K562 (cell line): ENCODE results near the gene OPA1. TPM values are rescaled to one million over a fixed set of nuclear protein-coding genes. Genes with fewer than 3 reads are reported as not detected.

Experiments used
- ARID1B ChIP-seq: fragments of 450-650 bp; IDR thresholded peaks from 2 replicates; pipeline ENCODE4 v1.6.1; 2016; ENCODE audit warnings: antibody characterized with exemption, mild to moderate bottlenecking, inconsistent platforms
- CEBPB ChIP-seq: fragments of 450-650 bp; IDR thresholded peaks from 2 replicates; pipeline ENCODE4 v1.6.1; 2016; ENCODE audit warnings: missing genetic modification characterization, missing compliant biosample characterization
- CXXC5 ChIP-seq: fragments of 250-450 bp; sonication (Bioruptor Pico); IDR thresholded peaks from 2 replicates; pipeline ENCODE4 v1.8.0; 2022; ENCODE audit warnings: inconsistent platforms, mild to moderate bottlenecking, moderate library complexity
- ELF1 ChIP-seq: fragments of 200-800 bp; sonication (Bioruptor generic); IDR thresholded peaks from 2 replicates; pipeline ENCODE4 v1.6.1; 2016; ENCODE audit warnings: missing genetic modification characterization, missing compliant biosample characterization
- ESRRA ChIP-seq: fragments of 450-650 bp; IDR thresholded peaks from 2 replicates; pipeline ENCODE4 v1.6.1; 2014; ENCODE audit warnings: low read depth, mild to moderate bottlenecking, moderate library complexity, borderline replicate concordance
- FOXA3 ChIP-seq, 2 experiments: fragments of 450-650 bp in 1 of 2; sonication (generic) in 1 of 2; formaldehyde crosslinking; IDR thresholded peaks in 1 of 2; conservative IDR thresholded peaks in 1 of 2; 2 replicates each; pipeline versions ENCODE4 v1.4.0 to v1.8.0; 2020 to 2022; ENCODE audit warnings: mild to moderate bottlenecking in 2 of 2, missing genetic modification reagents in 1 of 2
- GATAD2A ChIP-seq: fragments of 450-650 bp; IDR thresholded peaks from 2 replicates; pipeline ENCODE4 v1.6.1; 2017
- L3MBTL2 ChIP-seq: fragments of 450-650 bp; IDR thresholded peaks from 2 replicates; pipeline ENCODE4 v1.6.1; 2016; ENCODE audit warnings: mild to moderate bottlenecking, moderate library complexity
- LEF1 ChIP-seq: fragments of 450-650 bp; IDR thresholded peaks from 2 replicates; pipeline ENCODE4 v1.6.1; 2016; ENCODE audit warnings: mild to moderate bottlenecking
- MAZ ChIP-seq, 2 experiments: fragments of 450-650 bp in 1 of 2; sonication (generic) in 1 of 2; formaldehyde crosslinking; IDR thresholded peaks in 1 of 2; conservative IDR thresholded peaks in 1 of 2; 2 replicates each; pipeline versions ENCODE4 v1.4.0 to v1.5.0; 2020; ENCODE audit warnings: mild to moderate bottlenecking in 1 of 2, missing genetic modification reagents in 1 of 2
- MCM5 ChIP-seq: fragments of 450-650 bp; IDR thresholded peaks from 2 replicates; pipeline ENCODE4 v1.6.1; 2016; ENCODE audit warnings: low read depth
- NCOA6 ChIP-seq: fragments of 450-650 bp; IDR thresholded peaks from 2 replicates; pipeline ENCODE4 v1.6.1; 2017; ENCODE audit warnings: mild to moderate bottlenecking
- NFE2 ChIP-seq: IDR thresholded peaks from 2 replicates; pipeline ENCODE4 v1.6.1; 2014; ENCODE audit warnings: antibody characterized with exemption, low read depth
- POU5F1 ChIP-seq: fragments of 150-350 bp; IDR thresholded peaks from 2 replicates; pipeline ENCODE4 v1.6.1; 2014; ENCODE audit warnings: borderline replicate concordance, low read length, low read depth, mild to moderate bottlenecking; ENCODE audit not compliant: partially characterized antibody
- PURB ChIP-seq: sonication (generic); formaldehyde crosslinking; IDR thresholded peaks from 2 replicates; pipeline ENCODE4 v1.9.0; 2021; ENCODE audit warnings: low read depth, mild to moderate bottlenecking, missing genetic modification reagents
- STAG1 ChIP-seq: sonication (generic); formaldehyde crosslinking; IDR thresholded peaks from 2 replicates; pipeline ENCODE4 v1.5.0; 2020; ENCODE audit warnings: missing genetic modification reagents, borderline replicate concordance
- TEAD1 ChIP-seq, 2 experiments: fragments of 450-650 bp in 1 of 2; sonication (generic) in 1 of 2; formaldehyde crosslinking; IDR thresholded peaks; 2 replicates each; pipeline versions ENCODE4 v1.4.0 to v1.8.0; 2020 to 2022; ENCODE audit warnings: mild to moderate bottlenecking in 2 of 2, missing genetic modification reagents in 1 of 2
- ZNF23 ChIP-seq: fragments of 250-450 bp; sonication (Bioruptor Pico); IDR thresholded peaks from 2 replicates; pipeline ENCODE4 v1.4.0; 2020; ENCODE audit warnings: mild to moderate bottlenecking
- ZNF766 ChIP-seq: fragments of 200-800 bp; sonication (Bioruptor generic); conservative IDR thresholded peaks from 2 replicates; pipeline ENCODE4 v1.6.1; 2016; ENCODE audit warnings: missing genetic modification characterization, missing compliant biosample characterization
- polyA plus RNA-seq, 8 experiments: library from polyadenylated mRNA; depleted of rRNA in 4 of 8; stranded (reverse) in 5 of 8; unstranded in 3 of 8; fragments of >200 nt; fragmentation: Nextera tagmentation in 2 of 8; fragmentation: Illumina TruSeq in 1 of 8; extraction: Ambion mirVana in 2 of 8; extraction: Trizol in 1 of 8; gene quantifications; 2 replicates each; pipeline versions ENCODE4 v1.2.1 to v1.2.3, GENCODE V29; 2011 to 2014; ENCODE audit warnings: inconsistent platforms in 1 of 8, missing spikeins in 1 of 8
- total RNA-seq, 7 experiments: library from RNA; depleted of rRNA in 6 of 7; stranded (reverse); fragments of >200 nt in 6 of 7; fragmentation: Illumina TruSeq in 2 of 7; extraction: Trizol in 2 of 7; gene quantifications; 2 replicates each; pipeline versions ENCODE4 v1.2.1 to v1.2.3, GENCODE V29; 2011 to 2021; ENCODE audit warnings: low replicate concordance in 1 of 7
- TF ChIP-seq, protein P1 (sequence below): fragments of 450-650 bp; formaldehyde crosslinking; IDR thresholded peaks from 2 replicates; pipeline ENCODE4 v1.4.0; 2022; ENCODE audit warnings: mild to moderate bottlenecking, moderate library complexity
- TF ChIP-seq, protein P2 (sequence below): fragments of 450-650 bp; formaldehyde crosslinking; IDR thresholded peaks from 2 replicates; pipeline ENCODE4 v1.4.0; 2020; ENCODE audit warnings: mild to moderate bottlenecking, moderate library complexity
- TF ChIP-seq, protein P3 (sequence below): fragments of 450-650 bp; IDR thresholded peaks from 2 replicates; pipeline ENCODE4 v1.6.1; 2018; ENCODE audit not compliant: partially characterized antibody

OPA1 gene
- total and polyA plus RNA-seq, 9 of the 15 experiments (the other 6 are each of a cell fraction or from before 2014, with no cell fraction given): 19.7 to 127 (median 94.7) TPM

DNA sequence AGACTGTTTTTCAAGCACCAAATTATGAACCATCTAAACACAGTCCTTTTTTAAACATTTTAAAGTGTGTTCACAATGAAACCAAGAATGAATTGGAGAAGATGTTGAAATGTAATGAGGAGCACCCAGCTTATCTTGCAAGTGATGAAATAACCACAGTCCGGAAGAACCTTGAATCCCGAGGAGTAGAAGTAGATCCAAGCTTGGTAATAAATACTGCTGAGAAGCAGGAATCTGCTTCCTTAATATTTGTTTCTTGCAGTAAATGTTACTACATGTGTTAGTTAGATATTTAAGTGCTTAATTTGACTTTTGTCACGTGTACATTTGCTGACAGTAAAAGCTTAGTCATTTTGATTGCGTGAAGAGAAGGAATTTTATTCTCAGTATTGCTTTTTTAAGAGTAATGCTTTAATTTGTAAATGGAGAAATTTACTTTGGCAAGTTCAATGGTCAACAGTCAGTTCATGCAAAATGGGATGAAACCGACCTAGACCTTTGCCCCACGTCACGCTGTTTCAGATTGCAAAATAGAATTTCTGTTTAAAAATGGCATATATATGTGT lies 69.8 kb downstream of the OPA1 start (continued):
- TF ChIP-seq STAG1 (CRISPR knock-in tag): no peak
- peak; percentile 50; the same call in 1 of the 2 replicates for TF ChIP-seq LEF1
- TF ChIP-seq, protein P1, sequence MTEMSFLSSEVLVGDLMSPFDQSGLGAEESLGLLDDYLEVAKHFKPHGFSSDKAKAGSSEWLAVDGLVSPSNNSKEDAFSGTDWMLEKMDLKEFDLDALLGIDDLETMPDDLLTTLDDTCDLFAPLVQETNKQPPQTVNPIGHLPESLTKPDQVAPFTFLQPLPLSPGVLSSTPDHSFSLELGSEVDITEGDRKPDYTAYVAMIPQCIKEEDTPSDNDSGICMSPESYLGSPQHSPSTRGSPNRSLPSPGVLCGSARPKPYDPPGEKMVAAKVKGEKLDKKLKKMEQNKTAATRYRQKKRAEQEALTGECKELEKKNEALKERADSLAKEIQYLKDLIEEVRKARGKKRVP (CRISPR knock-in tag): peak; percentile 38; the same call in 1 of the 2 replicates
- peak; percentile 46; the same call in 1 of the 2 replicates for TF ChIP-seq ARID1B
- 0 out of 4 replicates have a peak, but pooled peaks of 1 of the 2 experiments have one; percentile 8 for TF ChIP-seq FOXA3 (CRISPR knock-in tag; conservative IDR thresholded peaks at IDR 0.05 in 1 of 2, IDR thresholded peaks at IDR 0.05 in 1 of 2)
- TF ChIP-seq ZNF23 (CRISPR knock-in tag): 0 out of 2 replicates have a peak, but pooled peaks have one; percentile 49
- peak; percentile 43; the same call in 1 of the 2 replicates for TF ChIP-seq CXXC5 (CRISPR knock-in tag)
- TF ChIP-seq, protein P2, sequence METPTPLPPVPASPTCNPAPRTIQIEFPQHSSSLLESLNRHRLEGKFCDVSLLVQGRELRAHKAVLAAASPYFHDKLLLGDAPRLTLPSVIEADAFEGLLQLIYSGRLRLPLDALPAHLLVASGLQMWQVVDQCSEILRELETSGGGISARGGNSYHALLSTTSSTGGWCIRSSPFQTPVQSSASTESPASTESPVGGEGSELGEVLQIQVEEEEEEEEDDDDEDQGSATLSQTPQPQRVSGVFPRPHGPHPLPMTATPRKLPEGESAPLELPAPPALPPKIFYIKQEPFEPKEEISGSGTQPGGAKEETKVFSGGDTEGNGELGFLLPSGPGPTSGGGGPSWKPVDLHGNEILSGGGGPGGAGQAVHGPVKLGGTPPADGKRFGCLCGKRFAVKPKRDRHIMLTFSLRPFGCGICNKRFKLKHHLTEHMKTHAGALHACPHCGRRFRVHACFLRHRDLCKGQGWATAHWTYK (CRISPR knock-in tag): no peak; the same call in 1 of the 2 replicates
- TF ChIP-seq, protein P3, sequence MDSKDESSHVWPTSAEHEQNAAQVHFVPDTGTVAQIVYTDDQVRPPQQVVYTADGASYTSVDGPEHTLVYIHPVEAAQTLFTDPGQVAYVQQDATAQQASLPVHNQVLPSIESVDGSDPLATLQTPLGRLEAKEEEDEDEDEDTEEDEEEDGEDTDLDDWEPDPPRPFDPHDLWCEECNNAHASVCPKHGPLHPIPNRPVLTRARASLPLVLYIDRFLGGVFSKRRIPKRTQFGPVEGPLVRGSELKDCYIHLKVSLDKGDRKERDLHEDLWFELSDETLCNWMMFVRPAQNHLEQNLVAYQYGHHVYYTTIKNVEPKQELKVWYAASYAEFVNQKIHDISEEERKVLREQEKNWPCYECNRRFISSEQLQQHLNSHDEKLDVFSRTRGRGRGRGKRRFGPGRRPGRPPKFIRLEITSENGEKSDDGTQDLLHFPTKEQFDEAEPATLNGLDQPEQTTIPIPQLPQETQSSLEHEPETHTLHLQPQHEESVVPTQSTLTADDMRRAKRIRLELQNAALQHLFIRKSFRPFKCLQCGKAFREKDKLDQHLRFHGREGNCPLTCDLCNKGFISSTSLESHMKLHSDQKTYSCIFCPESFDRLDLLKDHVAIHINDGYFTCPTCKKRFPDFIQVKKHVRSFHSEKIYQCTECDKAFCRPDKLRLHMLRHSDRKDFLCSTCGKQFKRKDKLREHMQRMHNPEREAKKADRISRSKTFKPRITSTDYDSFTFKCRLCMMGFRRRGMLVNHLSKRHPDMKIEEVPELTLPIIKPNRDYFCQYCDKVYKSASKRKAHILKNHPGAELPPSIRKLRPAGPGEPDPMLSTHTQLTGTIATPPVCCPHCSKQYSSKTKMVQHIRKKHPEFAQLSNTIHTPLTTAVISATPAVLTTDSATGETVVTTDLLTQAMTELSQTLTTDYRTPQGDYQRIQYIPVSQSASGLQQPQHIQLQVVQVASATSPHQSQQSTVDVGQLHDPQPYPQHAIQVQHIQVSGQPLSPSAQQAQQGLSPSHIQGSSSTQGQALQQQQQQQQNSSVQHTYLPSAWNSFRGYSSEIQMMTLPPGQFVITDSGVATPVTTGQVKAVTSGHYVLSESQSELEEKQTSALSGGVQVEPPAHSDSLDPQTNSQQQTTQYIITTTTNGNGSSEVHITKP: no peak
- TF ChIP-seq NFE2: 0 out of 2 replicates have a peak, but pooled peaks have one; percentile 9
- TF ChIP-seq ESRRA: peak; percentile 16; the same call in 1 of the 2 replicates
- 0 out of 4 replicates have a peak, but pooled peaks of 1 of the 2 experiments have one; percentile 29 for TF ChIP-seq MAZ (CRISPR knock-in tag; conservative IDR thresholded peaks at IDR 0.05 in 1 of 2, IDR thresholded peaks at IDR 0.05 in 1 of 2)
- TF ChIP-seq ZNF766: peak; percentile 44; the same call in 1 of the 2 replicates
- no peak for TF ChIP-seq MCM5
- 0 out of 2 replicates have a peak, but pooled peaks have one; percentile 28 for TF ChIP-seq ELF1
- TF ChIP-seq CEBPB: peak; percentile 94
- 0 out of 2 replicates have a peak, but pooled peaks have one; percentile 11 for TF ChIP-seq L3MBTL2
- no peak for TF ChIP-seq POU5F1
- peak in 1 of 2 experiments; percentile 53; a peak in 1 of 4 replicates for TF ChIP-seq TEAD1 (CRISPR knock-in tag; IDR thresholded peaks at IDR 0.05)
- TF ChIP-seq PURB (CRISPR knock-in tag): no peak
- TF ChIP-seq GATAD2A: no peak
- TF ChIP-seq NCOA6: no peak
